Effector memory CD4-positive, alpha-beta T cell (primary cell): Measurements from ENCODE around the gene GPS1.

ENCODE experiments used
- DNase-seq, 3 donors: peaks; one replicate each; pipeline ENCODE4 v3.0.0-alpha.2; 2020
- H3K27ac ChIP-seq: 2 replicates; pipeline ENCODE4 v1.7.0; 2013; ENCODE audit warnings: mild to moderate bottlenecking, low read length, moderate library complexity; ENCODE audit not compliant: insufficient read depth, poor library complexity, severe bottlenecking
- H3K27me3 ChIP-seq: replicated peaks from 2 replicates; pipeline ENCODE4 v1.7.0; 2013; ENCODE audit warnings: mild to moderate bottlenecking, low read length; ENCODE audit not compliant: insufficient read depth, control insufficient read depth, poor library complexity, severe bottlenecking
- H3K36me3 ChIP-seq: 2 replicates; pipeline ENCODE4 v1.7.0; 2013; ENCODE audit warnings: mild to moderate bottlenecking, low read length, moderate library complexity; ENCODE audit not compliant: control insufficient read depth, insufficient read depth
- H3K4me1 ChIP-seq: 2 replicates; pipeline ENCODE4 v1.7.0; 2013; ENCODE audit warnings: low read length, mild to moderate bottlenecking; ENCODE audit not compliant: control insufficient read depth, insufficient read depth, poor library complexity, severe bottlenecking
- H3K4me3 ChIP-seq: 2 replicates; pipeline ENCODE4 v1.7.0; 2013; ENCODE audit warnings: low read length, low read depth, mild to moderate bottlenecking; ENCODE audit not compliant: insufficient read depth, poor library complexity, severe bottlenecking
- H3K9me3 ChIP-seq: 2 replicates; pipeline ENCODE4 v1.7.0; 2013; ENCODE audit warnings: mild to moderate bottlenecking, low read length, moderate library complexity; ENCODE audit not compliant: control insufficient read depth

The GPS1 gene

DNA sequence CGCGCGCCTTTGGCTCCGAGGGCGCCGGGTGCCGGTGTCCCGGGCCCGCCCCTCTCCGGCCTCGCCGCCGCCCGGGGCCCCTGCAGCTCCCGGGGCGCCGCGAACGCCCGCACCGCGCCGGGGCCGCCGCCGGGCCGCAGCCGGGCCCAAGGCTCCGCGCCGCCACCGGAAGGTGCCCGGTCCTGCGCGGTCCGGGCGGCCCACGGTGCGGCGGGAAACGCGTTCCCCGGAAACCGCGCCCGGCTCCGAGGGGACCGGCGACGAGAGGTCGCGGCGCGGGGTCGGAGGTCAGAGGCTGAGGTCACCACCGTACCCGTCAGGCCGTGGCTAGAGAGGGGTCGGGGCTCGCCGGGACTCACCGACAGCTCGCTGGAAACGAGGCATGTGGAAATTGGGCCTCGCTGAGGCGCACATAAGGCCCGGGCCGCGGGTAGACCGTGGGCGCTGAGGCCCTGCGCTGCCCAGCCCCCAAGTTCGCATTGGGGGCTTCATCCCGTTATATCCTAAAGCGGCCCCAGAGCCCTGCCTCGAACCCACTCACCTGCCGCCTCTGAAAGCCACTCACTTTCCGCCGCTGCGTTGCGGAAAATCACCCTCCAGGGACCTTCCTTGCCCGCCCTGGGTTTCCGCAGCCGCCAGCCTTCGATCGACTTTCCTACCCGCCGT lies 14.1 kb downstream of the GPS1 start, which contains the start of gene DUS1L:
DUS1L (minus strand) TSS at position 167 of the 666 bp plus-strand sequence. CDS start 745 bp downstream, outside the sequence.
- Histone ChIP-seq H3K36me3 (peaks cover 23% of the 10 kb centered on the region), H3K27me3 (no peaks in the 10 kb centered on the region), H3K4me1 (peaks cover 18% of the 10 kb centered on the region), H3K9me3 (no peaks in the 10 kb centered on the region), H3K27ac (peak within 1 kb of the TSS; percentile 79), H3K4me3 (peak within 1 kb of the TSS; percentile 68)
- DNase-seq = peak; percentile 48 to 55 (median 48)

- DNase-seq = no peak
- Histone ChIP-seq H3K27me3 (no peaks in the 10 kb centered on the region), H3K27ac (no peak overlapping the region), H3K36me3 (no peaks in the 10 kb centered on the region), H3K9me3 (no peaks in the 10 kb centered on the region), H3K4me3 (no peak overlapping the region), H3K4me1 (peaks cover 6% of the 10 kb centered on the region)
Measured at GRCh38 chr17:82070611-82071010, 18.9 kb downstream of the GPS1 start.

DNA sequence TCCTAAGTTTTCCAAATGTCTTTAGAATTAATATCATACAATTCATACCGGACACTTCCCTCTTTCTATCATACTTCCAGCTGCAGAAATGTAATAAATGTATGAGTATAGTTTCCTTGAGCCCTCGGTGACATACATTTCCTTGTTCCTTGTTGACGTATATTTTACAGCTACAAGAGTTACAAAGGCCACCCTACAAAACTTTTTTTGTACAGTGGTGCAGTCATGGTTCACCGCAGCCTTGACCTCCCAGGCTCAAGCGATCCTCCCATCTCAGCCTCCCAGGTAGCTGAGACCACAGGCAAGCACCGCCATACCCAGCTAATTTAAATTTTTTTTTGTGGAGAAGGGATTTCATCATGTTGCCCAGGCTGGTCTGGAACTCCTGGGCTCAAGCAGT lies 21.1 kb downstream of the GPS1 start:
- H3K27me3 ChIP-seq = no peaks in the 10 kb centered on the region
- no peak overlapping the region for H3K4me3 ChIP-seq
- no peak overlapping the region for H3K27ac ChIP-seq
- no peaks in the 10 kb centered on the region for H3K4me1 ChIP-seq
- DNase-seq = no peak
- H3K9me3 ChIP-seq = no peaks in the 10 kb centered on the region
- H3K36me3 ChIP-seq = no peaks in the 10 kb centered on the region

- Histone ChIP-seq H3K4me1 (no peaks in the 10 kb centered on the region), H3K4me3 (no peak overlapping the region)
Measured at GRCh38 chr17:82073446-82073845, 21.7 kb downstream of the GPS1 start.

DNA sequence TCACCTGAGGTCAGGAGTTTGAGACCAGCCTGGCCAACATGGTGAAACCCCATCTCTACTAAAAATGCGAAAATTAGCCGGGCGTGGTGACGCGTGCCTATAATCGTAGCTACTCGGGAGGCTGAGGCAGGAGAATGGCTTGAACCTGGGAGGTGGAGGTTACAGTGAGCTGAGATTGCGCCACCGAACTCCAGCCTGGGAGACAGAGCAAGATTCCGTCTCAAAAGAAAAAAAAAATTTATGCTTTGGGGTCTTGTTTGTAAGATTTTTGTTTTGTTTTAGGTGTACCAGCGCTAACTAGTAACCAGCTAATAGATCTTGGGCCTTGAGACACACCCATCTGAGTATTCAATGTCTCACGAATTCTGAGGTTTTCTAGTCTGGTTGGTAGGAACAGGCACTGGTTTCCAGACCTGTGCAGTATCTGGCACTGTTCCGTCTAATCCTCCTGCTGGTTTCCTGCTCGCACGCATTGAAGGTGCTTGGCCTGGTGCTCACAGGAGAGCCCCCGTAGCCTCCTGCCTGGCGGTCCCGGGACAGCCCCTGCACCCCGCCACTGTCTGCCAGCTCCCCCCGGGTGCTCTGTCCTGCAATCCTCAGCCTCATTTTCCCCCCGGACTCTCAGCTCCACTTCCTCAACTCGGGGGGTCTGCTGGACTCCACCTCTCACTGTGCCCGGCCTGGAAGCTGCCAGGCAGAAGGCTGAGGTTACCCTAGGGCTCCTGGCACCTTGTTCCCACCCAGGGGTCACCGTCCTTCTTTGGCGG lies 24.5 kb downstream of the GPS1 start:
- Histone ChIP-seq H3K27me3 (no peaks in the 10 kb centered on the region), H3K4me1 (no peaks in the 10 kb centered on the region), H3K27ac (no peak overlapping the region), H3K9me3 (no peaks in the 10 kb centered on the region), H3K36me3 (peaks cover 21% of the 10 kb centered on the region), H3K4me3 (no peak overlapping the region)
- no peak for DNase-seq

More at GRCh38 chr17:82073446-82073845, 21.7 kb downstream of the GPS1 start:
- Histone ChIP-seq H3K27ac (no peak overlapping the region), H3K27me3 (no peaks in the 10 kb centered on the region), H3K36me3 (no peaks in the 10 kb centered on the region), H3K9me3 (no peaks in the 10 kb centered on the region)
- DNase-seq = no peak

- Histone ChIP-seq H3K4me3 (no peak overlapping the region), H3K4me1 (no peaks in the 10 kb centered on the region), H3K27me3 (no peaks in the 10 kb centered on the region), H3K36me3 (peaks cover 29% of the 10 kb centered on the region), H3K27ac (no peak overlapping the region), H3K9me3 (no peaks in the 10 kb centered on the region)
- no peak for DNase-seq
Measured at GRCh38 chr17:82076785-82077591, 25.3 kb downstream of the GPS1 start.

GRCh38 chr17:82077617-82078358 lies 26.1 kb downstream of the GPS1 start:
- H3K4me3 ChIP-seq = no peak overlapping the region
- H3K4me1 ChIP-seq = no peaks in the 10 kb centered on the region
- H3K36me3 ChIP-seq = peaks cover 37% of the 10 kb centered on the region
- DNase-seq = no peak
- H3K27me3 ChIP-seq = no peaks in the 10 kb centered on the region
- no peaks in the 10 kb centered on the region for H3K9me3 ChIP-seq
- H3K27ac ChIP-seq = no peak overlapping the region

- no peak overlapping the region for H3K4me3 ChIP-seq
- no peaks in the 10 kb centered on the region for H3K4me1 ChIP-seq
- peaks cover 43% of the 10 kb centered on the region for H3K36me3 ChIP-seq
- no peaks in the 10 kb centered on the region for H3K9me3 ChIP-seq
- DNase-seq = no peak
- H3K27me3 ChIP-seq = no peaks in the 10 kb centered on the region
- no peak overlapping the region for H3K27ac ChIP-seq
Measured at GRCh38 chr17:82078433-82078832, 26.7 kb downstream of the GPS1 start.

GRCh38 chr17:82079001-82079677 lies 27.4 kb downstream of the GPS1 start:
- DNase-seq = no peak
- H3K27ac ChIP-seq = no peak overlapping the region
- no peaks in the 10 kb centered on the region for H3K27me3 ChIP-seq
- no peak overlapping the region for H3K4me3 ChIP-seq
- no peaks in the 10 kb centered on the region for H3K4me1 ChIP-seq
- no peaks in the 10 kb centered on the region for H3K9me3 ChIP-seq
- H3K36me3 ChIP-seq = peaks cover 50% of the 10 kb centered on the region
